GM21390 (cell line): ENCODE data around the gene SMPD3.

Source experiments
- ATAC-seq: cut with Tn5 transposase; IDR thresholded peaks from one replicate; pipeline ENCODE4 v1.9.1; 2021; ENCODE audit not compliant: unreplicated experiment

Gene SMPD3

DNA sequence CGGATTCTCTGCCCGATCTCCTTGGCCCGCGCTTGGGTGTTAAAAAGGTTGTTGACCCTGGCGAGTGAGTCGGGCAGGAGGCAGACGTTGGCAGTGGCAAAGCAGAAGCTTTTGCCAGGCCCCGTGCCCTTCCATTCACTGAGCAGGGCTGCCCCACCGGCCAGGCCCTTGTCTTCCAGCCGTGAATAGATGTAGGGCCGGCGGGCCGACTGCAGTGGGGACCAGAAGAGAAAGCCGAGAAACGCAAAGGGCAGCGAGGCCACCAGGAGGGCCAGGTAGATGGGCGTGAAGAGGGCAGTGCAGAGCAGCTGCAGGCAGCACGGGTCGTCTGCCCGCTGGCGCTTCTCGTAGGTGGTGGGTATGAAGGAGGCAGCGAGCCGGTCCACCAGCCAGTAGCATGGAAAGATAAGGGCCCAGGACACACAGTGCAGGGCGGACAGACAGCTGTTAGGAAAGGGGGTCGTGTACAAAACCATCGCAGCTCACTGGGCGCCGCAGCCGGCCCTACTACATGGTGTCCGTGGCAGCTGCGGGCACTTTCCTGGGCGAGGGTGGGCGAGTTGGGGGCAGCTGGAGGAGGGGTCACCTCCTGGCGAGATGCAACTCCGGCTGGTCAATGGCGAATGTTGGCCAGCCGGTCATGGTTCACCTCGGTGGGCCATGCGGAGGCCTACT lies 76.5 kb downstream of the SMPD3 start:
- no peak for ATAC-seq

DNA sequence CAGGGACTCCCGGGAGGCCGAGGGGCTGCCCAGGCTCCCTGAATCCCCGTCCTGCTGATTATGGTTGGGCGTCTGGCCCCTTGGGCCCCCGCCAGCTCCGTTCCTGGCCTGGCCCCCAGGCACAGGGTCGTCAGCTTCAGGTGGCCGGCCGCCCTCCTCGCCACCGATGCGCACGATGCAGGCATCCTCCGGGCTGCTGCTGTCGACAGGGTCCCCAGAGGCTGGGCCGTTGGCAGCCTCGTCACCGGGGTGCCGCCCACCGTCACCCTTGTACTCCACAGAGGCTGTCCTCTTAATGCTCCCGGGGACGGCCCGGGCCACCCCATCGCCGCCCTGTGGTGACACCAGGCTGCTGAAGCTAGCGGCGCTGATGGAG lies 77.0 kb downstream of the SMPD3 start:
- ATAC-seq = no peak

DNA sequence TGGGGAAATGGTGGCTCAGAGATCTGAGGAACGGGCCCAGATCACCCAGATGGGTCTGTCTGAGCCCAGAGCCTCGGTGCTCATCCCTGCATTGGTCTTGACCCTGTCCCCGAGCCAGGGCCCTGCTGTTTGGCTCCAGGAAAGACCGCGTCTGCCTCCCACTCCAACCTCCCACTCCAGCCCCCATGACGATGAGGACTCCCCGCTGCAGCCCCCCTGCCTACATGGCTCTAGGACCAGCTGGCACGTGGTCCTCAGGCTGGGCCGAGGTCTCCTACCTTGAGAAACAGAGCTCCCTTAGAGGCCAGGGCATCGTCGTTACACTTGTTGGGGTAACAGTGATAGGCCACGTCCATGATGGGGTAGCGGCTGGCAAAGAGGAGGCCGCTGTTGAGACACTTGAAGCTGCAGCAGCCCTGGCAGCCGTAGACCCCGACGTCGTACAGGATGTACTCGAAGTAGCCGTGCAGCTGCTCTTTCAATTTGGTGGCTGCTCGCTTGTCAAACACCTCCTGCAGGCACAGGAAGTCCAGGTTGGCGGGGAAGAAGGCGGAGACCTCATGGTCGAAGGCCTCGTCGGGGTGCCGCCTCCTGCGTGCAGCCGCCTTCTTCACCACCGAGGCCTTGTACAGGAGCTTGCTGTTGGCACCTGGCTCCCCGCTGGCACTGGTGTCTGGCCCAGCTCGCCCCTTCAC lies 77.6 kb downstream of the SMPD3 start:
- no peak for ATAC-seq

DNA sequence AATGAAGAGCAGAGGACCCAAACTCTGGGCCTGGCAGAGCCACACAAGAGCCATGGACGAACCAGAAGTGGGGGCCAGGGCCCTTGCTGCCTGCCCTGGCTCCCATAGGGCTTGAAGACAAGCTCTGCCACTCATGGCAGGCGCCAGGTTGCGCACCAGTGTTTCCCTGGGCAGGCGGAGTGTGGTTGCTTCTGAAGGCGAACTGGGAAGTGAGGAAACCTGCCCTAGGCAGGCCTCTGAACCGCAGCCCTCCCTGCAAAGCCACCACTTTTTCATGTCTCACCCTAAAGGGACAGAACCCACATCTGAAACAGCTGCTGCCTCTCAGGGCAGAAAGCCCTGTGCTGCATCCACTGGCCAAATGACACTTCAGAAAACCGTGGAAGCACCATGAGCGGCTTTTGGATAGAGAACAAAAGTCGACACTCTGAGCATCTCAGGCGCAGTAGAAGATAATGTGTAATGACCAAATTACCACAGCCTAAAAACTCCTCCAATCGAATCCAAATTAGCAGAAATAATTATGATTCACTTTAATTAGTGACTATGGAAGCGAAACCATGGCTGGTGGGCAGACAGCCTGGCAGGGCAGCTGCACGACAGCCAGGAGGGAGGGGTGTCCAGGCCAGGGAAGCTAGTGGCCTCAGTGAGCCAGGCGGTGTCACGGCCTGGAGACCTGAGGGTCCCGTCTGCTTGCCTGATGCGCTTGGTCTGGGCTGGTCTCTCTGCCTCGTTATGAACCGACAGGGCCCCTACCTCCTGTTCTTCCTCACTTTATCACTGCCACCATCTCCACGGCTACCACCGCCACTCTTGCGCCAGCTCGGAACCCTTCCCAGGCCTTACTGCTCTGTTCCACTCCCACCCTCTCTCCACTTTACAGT lies 78.4 kb downstream of the SMPD3 start:
- ATAC-seq = peak; percentile 70

DNA sequence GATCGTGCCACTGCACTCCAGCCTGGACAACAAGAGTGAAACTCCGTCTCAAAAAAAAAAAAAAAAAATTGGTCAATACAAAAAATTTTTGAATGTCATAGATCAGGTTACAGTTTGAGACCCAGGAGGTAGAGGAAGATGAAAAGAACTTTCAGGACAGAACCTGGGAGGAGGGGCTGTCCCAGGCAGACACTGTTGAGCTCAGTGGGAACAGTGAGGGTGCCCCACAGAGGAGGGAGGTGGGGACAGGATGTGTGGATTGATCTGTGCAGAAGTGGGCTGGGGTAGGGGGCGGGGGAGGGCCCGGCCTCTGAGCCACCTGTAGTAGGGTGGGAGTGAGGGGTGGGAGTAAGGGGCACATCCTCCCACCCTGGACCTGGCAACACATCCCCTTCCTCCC lies 79.1 kb downstream of the SMPD3 start:
- ATAC-seq = no peak

DNA sequence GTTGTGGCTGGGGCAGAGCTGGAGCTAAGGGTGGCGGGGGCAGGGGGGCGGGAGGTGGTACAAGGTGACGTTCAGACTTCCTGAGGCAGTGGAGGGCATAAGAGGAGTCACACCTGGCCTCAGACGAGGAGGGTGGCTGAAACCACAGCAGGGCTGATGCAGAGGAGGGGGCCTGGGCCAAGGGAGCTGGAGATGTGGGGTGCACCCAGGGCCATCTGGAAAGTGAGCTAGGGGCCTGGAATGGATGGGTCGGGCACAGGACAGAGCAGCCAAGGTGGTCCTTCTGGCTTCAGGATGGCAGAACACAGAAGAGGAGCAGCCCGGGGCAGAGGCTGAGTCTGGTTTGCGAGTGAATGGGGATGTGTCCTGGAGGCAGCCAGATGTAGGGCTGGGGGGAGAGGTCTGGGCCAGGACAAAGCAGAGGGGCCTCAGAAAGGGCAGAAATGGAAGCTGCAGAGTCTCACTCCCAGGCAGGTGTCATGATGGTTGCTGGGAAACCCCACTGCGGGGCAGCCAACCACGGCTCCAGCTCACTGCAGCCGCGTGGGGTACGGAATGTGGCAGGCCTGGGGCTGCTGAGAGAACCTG lies 79.9 kb downstream of the SMPD3 start:
- ATAC-seq = no peak

DNA sequence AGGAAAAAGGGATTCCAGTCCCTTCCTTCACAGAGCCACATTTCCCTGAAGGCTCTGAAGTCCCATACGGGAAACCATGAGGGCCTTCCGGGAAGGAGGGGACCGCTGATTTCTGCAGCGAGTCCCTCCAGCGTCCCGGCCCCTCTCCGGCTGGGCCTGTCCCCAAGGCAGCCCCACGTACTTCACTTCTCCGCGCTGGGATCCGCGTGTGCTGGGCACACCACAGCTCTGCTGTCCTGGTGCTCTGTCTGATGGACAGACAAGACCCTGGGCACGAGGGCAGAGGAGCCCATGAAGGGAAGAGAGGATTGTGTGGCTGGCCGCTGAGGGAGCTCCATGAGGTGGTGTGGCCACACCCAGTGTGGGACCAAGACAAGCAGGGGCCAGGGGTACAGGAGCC lies 80.4 kb downstream of the SMPD3 start:
- no peak for ATAC-seq

DNA sequence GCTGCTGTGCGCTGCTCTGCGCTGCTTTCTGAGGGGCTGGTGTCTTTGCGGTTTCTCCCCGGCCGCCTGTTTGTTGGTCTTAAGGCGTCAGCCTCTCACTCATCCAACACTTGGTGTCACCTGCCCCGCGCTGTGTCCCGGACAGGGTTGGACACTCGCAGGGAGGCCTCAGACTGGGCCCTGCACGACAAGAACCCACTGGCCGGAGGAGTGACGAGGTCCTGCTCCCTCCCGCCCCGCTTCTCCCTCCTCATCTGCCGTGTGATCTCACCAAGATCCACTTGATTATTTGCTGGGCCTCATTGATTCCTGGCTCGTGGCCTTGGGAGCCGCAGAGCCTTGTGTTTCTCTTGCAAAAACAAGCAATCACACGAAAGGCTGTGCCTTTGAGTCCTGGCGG lies 80.9 kb downstream of the SMPD3 start:
- ATAC-seq = no peak

DNA sequence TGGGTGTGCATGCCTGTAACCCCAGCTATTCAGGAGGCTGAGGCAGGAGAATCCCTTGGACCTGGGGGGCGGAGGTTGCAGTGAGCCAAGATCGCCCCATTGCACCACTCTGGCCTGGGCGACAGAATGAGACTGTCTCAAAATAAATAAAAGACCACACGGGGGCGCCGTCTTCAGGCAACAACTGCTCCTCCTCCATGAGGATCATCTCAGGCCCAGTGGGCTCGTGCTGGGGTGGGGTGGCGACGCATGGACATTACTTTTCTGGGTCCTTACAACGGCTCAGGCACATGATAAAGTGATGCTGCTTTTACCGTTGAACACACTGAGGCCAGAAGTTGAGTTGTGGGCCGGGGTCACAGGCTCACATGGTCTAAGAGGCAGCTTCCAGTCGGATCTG lies 81.3 kb downstream of the SMPD3 start:
- ATAC-seq = no peak

DNA sequence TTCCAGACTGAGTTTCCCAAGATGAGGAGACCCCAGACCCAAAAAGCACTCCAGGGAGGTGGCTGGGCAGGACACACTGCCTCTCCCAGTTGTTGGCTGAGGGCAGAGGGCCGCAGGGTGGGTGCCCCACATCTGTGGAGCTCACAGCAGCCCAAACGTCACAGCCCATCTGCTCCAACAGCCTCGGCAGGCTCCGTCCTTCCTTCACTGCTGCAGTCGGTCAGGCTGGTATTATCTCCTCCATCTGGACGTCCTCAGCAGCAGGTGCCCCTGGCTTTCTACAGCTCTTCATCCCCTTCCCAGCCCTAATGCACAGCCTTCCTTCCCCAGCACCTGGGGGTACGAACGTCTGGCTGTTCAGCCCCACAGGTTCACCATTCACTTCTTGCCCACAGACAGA lies 82.2 kb downstream of the SMPD3 start:
- ATAC-seq = no peak

DNA sequence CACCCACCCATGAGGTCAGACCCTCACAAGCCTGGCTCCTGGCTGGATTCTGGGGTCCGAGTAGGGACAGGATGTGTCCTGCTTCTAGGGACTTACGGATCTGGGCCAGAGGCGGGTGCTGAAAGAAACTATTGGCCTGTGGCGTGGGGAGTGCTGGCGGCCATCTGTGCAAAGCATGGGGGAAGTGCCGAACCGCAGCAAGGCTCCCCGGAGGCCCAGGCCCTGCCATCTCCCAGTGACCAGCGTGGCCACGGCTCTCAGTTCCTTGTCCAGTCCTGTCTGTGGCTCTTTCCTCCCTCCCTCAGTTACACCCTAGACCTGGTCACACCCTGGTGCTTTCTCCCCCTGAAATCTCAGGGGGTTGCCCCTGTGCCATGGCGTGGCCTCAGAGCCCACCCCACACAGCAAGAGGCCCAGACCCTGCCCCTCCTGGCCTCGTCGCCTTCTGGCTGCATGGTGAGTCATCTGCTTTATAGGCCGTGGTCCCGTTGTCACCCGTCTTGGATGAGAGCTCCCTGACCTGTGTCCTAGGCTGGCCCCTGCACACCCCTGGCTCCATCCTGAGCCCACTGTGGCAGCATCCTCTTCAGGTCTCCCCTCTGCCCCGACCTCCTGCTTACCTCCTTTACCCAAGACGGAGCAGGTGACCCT lies 83.0 kb downstream of the SMPD3 start:
- ATAC-seq = no peak

DNA sequence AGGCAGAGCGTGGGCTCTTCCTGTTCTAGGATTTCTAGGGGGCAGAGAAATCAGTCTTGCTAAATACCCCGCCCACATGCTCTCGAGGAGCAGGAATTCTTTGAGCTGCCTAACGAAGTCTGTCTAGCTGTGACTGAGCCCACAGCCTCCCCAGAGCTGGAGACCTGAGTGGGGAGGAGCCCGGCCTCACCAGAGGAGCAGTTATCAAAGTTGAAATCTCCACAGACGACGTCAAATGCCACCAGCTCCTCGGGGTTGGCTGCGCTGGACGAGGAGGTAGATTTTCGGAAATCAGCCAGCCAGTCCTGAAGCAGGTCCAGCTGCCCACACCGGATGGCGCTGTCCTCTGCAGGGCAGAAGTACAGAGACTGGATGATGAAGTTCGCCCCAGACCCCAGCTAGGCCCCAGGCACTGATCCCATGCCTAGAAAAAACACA lies 83.7 kb downstream of the SMPD3 start:
- ATAC-seq = no peak

DNA sequence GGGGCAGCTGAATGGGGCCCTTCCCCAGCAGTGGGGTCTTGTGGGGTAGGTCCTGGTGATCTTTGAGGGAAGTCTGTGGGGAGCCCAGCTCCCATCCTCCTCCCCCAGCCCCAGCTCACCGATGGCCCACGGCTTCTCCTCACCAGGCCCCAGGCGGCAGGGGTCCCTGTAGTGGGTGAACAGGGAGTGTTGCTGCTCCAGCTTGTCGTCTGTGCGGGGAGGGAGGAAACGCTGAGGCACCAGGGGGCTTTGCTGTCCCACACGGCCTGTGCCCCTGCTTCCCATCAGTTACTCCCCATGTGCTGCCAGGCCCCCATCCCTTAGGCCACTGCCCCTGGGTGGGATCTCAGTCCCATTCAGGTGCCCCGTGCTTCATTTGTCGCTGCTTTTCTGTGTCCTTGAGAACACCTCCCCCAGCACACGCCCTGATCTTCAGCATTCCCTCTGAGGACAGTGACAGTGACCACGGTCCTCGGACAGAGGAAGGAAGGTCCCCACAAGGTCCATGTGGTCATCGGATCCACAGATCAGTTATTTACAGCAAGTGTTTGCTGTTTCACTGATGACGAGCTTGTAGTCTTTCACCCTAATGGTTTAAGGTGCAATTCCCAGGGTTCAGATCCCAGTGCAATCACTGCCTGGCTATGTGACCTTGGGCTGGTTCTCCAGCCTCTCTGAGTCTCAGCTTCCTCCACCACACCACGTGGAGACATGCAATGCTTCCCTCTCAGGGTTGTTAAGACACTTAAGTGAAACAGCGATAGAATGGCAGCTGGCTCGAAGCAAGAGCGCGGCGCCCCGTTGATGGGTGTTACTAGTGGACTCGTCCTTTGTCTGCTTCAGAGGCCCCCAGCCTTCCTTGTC lies 84.4 kb downstream of the SMPD3 start:
- no peak for ATAC-seq

DNA sequence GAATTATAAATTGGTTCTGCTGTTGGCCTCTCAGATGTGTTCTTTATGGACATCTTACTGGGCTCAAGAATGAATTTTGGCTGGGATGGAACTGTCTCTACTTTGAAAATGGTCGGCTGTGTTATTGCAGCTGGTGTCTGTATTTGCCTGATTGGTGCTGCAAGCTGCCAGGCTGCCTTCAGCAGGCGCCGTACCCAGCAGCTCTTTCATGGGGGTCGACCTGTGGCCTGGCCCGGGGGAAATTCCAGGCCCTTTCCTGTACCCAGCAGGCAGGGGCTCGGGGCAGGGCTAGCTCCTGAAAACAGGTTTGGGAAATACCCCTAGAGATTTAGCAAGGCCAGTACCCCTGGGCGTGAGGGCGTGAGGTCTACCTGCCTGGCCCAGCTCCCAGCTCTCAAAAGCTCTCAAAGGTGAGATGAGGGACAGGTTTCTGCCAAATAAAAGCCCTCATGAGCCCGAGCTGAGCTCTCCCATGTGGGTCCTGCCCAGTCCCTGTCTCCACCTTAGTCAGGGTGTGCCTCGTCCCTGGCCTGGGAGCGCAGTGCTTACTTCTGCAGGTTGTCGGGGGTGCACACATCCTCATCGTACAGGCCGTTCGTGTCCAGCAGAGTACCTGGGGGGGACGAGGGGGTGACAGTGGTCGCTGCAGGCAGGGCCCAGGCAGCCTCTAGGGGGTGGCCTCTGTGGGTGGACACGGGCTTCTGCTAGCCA lies 85.2 kb downstream of the SMPD3 start:
- ATAC-seq = no peak

DNA sequence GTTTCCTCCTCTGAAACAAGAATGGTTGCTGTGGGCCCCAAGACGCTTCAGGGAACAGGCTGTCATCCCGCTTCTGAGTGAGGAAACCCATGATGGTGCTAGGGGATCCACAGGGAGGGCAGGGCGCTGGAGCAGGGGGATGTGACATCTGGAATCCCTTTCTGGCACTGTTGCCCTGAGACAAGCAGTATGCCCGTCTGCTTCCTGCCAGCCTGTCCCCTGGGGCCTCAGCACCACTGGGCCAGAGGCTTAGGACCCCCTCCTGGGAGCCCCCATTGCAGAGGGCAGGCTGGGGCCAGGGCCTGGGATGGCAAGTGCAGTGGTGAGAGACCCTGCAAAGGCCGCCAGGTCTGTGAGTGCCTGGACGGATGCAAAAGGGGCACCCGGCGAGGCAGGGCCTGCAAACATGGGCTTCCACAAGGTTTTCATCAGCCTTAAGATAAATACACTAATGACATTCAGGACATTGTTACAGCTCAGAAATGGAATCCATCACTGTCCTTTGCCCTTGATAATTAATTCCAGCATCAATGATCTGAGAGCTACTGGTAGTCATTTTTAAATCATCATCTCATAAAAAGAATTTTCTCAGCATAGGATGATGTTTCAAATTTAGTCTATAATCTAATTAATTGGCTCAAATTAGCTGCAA lies 85.9 kb downstream of the SMPD3 start:
- ATAC-seq = no peak

DNA sequence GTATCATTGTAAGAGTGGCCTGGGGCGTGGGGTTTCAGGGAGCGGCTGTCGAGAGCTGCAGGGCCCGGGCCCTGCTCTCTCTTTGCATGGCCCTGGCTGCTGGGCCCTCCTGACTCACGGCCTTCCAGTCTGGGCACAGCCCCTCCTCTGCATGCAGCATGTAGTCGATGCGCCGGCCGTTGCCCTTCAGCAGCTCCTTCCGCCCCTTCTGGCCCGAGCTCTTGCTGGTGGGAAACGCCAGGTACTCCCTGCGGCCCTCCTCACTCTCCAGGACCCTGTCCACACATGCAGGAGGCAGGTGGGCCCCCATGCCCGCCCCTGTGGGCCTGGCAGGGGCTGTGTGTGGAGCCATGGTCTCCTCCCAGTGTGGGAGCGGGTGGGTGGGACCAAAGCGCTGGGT lies 86.8 kb downstream of the SMPD3 start:
- no peak for ATAC-seq

DNA sequence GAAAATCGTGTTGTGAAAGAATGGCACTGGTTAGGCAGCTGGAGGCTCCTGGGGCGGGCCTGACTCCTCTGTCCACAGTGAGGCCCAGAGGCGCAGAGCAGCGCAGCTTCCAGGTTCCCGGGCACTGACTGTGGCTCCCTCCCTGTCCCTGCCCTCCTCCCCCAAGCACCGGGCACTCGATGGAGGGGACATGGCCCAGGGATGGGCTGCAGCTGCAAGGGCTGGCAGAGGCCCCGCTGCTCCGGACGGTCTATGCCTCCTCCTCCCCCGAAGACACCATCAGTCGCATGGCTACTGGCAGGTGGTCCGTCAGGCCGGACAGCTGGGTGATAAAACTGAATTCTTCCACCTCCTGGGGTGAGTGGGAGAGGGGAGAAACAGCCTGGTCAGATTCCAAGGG lies 87.4 kb downstream of the SMPD3 start:
- ATAC-seq = no peak

DNA sequence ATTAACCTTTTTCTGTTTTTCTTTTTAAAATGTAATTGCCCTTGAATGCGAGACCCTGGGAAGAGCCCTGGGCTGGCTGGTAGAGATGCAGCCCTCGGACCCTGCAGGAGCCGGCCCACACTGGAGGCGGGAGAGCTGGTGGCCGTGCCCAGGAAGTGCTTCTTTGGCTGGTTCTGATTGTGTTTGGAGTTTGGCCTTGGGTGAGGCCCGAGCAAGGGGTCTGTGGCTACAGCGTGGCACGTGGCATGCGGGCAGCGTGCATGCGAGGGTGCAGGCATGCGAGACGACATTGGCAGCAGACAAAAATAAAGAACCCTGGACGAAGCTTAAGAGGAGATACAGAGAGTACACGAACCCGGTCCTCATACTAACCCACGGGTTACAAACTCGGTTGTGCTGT lies 87.8 kb downstream of the SMPD3 start:
- ATAC-seq = no peak
